ENCODE measurements around the gene EXD2.
"Not testable (repeated sequence)": the region's sequence is repeated elsewhere in the genome, so short reads cannot be mapped to it uniquely, and the experiment has no call there.

GRCh38 chr14:69165787-69166186, 25.5 kb upstream of the EXD2 start:
- not testable (repeated sequence) for TF ChIP-seq MLX, IRF1 (CRISPR knock-in tag; IDR thresholded peaks at IDR 0.05)
